A673 (cell line): ENCODE data around the gene IGFBP3.

Experiments
- EZH2 ChIP-seq: fragments of 200-600 bp; sonication (generic); IDR thresholded peaks from 2 replicates; pipeline ENCODE4 v1.6.1; 2017; ENCODE audit warnings: borderline replicate concordance, low read depth, mild to moderate bottlenecking, mixed read lengths, antibody characterized with exemption, low read length; ENCODE audit not compliant: poor library complexity, severe bottlenecking
- TF ChIP-seq, protein P1 (sequence below): fragments of 300-800, 200-600 bp; sonication (generic); conservative IDR thresholded peaks from 2 replicates; pipeline ENCODE4 v1.5.1; 2017; ENCODE audit warnings: low read depth, mild to moderate bottlenecking, antibody characterized with exemption, low read length, moderate library complexity, mixed read lengths

- TF ChIP-seq, protein P1, sequence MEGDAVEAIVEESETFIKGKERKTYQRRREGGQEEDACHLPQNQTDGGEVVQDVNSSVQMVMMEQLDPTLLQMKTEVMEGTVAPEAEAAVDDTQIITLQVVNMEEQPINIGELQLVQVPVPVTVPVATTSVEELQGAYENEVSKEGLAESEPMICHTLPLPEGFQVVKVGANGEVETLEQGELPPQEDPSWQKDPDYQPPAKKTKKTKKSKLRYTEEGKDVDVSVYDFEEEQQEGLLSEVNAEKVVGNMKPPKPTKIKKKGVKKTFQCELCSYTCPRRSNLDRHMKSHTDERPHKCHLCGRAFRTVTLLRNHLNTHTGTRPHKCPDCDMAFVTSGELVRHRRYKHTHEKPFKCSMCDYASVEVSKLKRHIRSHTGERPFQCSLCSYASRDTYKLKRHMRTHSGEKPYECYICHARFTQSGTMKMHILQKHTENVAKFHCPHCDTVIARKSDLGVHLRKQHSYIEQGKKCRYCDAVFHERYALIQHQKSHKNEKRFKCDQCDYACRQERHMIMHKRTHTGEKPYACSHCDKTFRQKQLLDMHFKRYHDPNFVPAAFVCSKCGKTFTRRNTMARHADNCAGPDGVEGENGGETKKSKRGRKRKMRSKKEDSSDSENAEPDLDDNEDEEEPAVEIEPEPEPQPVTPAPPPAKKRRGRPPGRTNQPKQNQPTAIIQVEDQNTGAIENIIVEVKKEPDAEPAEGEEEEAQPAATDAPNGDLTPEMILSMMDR = no peak
- no peak for TF ChIP-seq EZH2
These were observed 3.2 kb upstream of the IGFBP3 start for GRCh38 chr7:45924283-45924682.
